K562 (cell line): ENCODE results near the gene TSSK1B. TPM values are rescaled to one million over a fixed set of nuclear protein-coding genes. Genes with fewer than 3 reads are reported as not detected.

Experiments
- ATAC-seq: fragments of 200-7000 bp; cut with Tn5 transposase; 3 replicates; pipeline ENCODE4 v1.9.1; 2020; ENCODE audit warnings: moderate library complexity
- BruUV-seq: library from RNA; stranded (reverse); fragments of 400-500 nt; replicated peaks from 2 replicates; lab custom pipeline; 2021; lab: Mats Ljungman, UMichigan
- CTCF ChIA-PET: fragments of 300-600 bp; formaldehyde crosslinking; extraction: SDS; loops from one replicate; lab custom pipeline; 2021; ENCODE audit warnings: low intra/inter-chr PET ratio; lab: Yijun Ruan, JAX
- POLR2A ChIA-PET: fragments of 300-600, 350-650 bp; sonication (Branson Sonifier 250); formaldehyde crosslinking; extraction: SDS; loops from one replicate; lab custom pipeline; 2021; ENCODE audit warnings: antibody characterized with exemption, inconsistent platforms; lab: Yijun Ruan, JAX
- DNase-seq, 4 experiments: peaks; one replicate each; pipeline versions ENCODE4 v3.0.0 to v3.0.0-alpha.2; 2011 to 2018; ENCODE audit warnings: low spot score in 3 of 4, mixed read lengths in 3 of 4; ENCODE audit errors: extremely low read depth in 1 of 4
- FAIRE-seq: peaks from 2 replicates; lab custom pipeline; 2011; peaks lifted over from hg19 to GRCh38; lab: Jason Lieb, UNC
- H2AFZ ChIP-seq: 2 replicates; pipeline ENCODE4 v1.6.0; 2011; ENCODE audit warnings: low read depth, low read length, control low read depth, inconsistent platforms
- H3K27ac ChIP-seq: fragments of 200-600 bp; 3 replicates; pipeline ENCODE4 v1.8.0; 2011; ENCODE audit warnings: low read depth, mild to moderate bottlenecking, control low read depth, inconsistent platforms, low read length, moderate library complexity, mixed read lengths; ENCODE audit errors: extremely low read depth
- H3K27me3 ChIP-seq, 2 experiments: fragments of 300-600 bp in 1 of 2; 2 replicates in 1 of 2; 3 replicates in 1 of 2; pipeline versions ENCODE4 v1.6.0 to v1.8.0; 2011; ENCODE audit warnings: inconsistent platforms in 2 of 2, low read length in 2 of 2, mild to moderate bottlenecking in 1 of 2, mixed read lengths in 1 of 2, moderate library complexity in 1 of 2; ENCODE audit not compliant: control insufficient read depth in 2 of 2, insufficient read depth in 2 of 2
- H3K36me3 ChIP-seq: fragments of 300-600 bp; 3 replicates; pipeline ENCODE4 v1.8.0; 2011; ENCODE audit warnings: mild to moderate bottlenecking, low read length, inconsistent platforms; ENCODE audit not compliant: control insufficient read depth, insufficient read depth
- H3K4me1 ChIP-seq, 2 experiments: fragments of 200-600 bp in 1 of 2; replicated peaks in 1 of 2; 2 replicates in 1 of 2; 3 replicates in 1 of 2; pipeline versions ENCODE4 v1.5.1 to v1.8.0; 2011; ENCODE audit warnings: inconsistent platforms in 2 of 2, low read length in 2 of 2, mild to moderate bottlenecking in 1 of 2, mixed read lengths in 1 of 2, moderate library complexity in 1 of 2; ENCODE audit not compliant: control insufficient read depth in 2 of 2, insufficient read depth in 2 of 2
- H3K4me2 ChIP-seq: 2 replicates; pipeline ENCODE4 v1.6.1; 2011; ENCODE audit warnings: low read length, control low read depth, inconsistent platforms, mixed read lengths; ENCODE audit not compliant: insufficient read depth
- H3K4me3 ChIP-seq: fragments of 200-600 bp; sonication (generic), shearing (Covaris generic); 2 replicates; pipeline ENCODE4 v1.5.1; 2016; ENCODE audit warnings: control low read depth, inconsistent platforms
- H3K79me2 ChIP-seq: fragments of 200-600 bp; 3 replicates; pipeline ENCODE4 v1.8.0; 2011; ENCODE audit warnings: low read length, inconsistent platforms; ENCODE audit not compliant: control insufficient read depth, insufficient read depth
- H3K9ac ChIP-seq, 2 experiments: 2 replicates each; pipeline versions ENCODE4 v1.6.0 to v1.6.1; 2011; ENCODE audit warnings: low read depth in 2 of 2, low read length in 2 of 2, control low read depth in 1 of 2, inconsistent platforms in 1 of 2, mild to moderate bottlenecking in 1 of 2, mixed read lengths in 1 of 2; ENCODE audit not compliant: insufficient read depth in 1 of 2
- H3K9me1 ChIP-seq: one replicate; pipeline ENCODE4 v1.6.0; 2011; ENCODE audit warnings: inconsistent platforms, mild to moderate bottlenecking, low read length, moderate library complexity; ENCODE audit not compliant: control insufficient read depth, insufficient read depth
- H3K9me3 ChIP-seq: replicated peaks from 2 replicates; pipeline ENCODE4 v1.5.1; 2011; ENCODE audit warnings: low read depth, low read length, inconsistent platforms; ENCODE audit not compliant: control insufficient read depth, insufficient read depth
- H4K20me1 ChIP-seq: replicated peaks from 2 replicates; pipeline ENCODE4 v1.6.1; 2011; ENCODE audit warnings: low read length, inconsistent platforms, mixed read lengths; ENCODE audit not compliant: control insufficient read depth, insufficient read depth
- CTCFL ChIP-seq: IDR thresholded peaks from 2 replicates; pipeline ENCODE4 v1.6.1; 2011; ENCODE audit warnings: borderline replicate concordance, low read depth, mild to moderate bottlenecking, moderate library complexity, low read length; ENCODE audit not compliant: insufficient read depth, poor library complexity, severe bottlenecking
- FOS ChIP-seq: IDR thresholded peaks from 3 replicates; pipeline ENCODE4 v1.6.1; 2011; ENCODE audit not compliant: insufficient read length; ENCODE audit errors: extremely low read depth
- HDAC8 ChIP-seq: fragments of 450-650 bp; IDR thresholded peaks from 2 replicates; pipeline ENCODE4 v1.6.1; 2016; ENCODE audit warnings: mild to moderate bottlenecking, missing genetic modification characterization, moderate library complexity, missing compliant biosample characterization
- JUND ChIP-seq, 2 experiments: IDR thresholded peaks; 2 replicates in 1 of 2; 3 replicates in 1 of 2; pipeline ENCODE4 v1.6.1; 2011; ENCODE audit warnings: borderline replicate concordance in 2 of 2, low read depth in 2 of 2, low read length in 2 of 2, improper control_type of control experiment in 1 of 2, missing biosample characterization in 1 of 2, missing genetic modification characterization in 1 of 2, missing genetic modification reagents in 1 of 2
- PTTG1 ChIP-seq: fragments of 450-650 bp; IDR thresholded peaks from 2 replicates; pipeline ENCODE4 v1.6.1; 2016; ENCODE audit warnings: low read depth, mild to moderate bottlenecking, missing genetic modification characterization, missing compliant biosample characterization
- RCOR1 ChIP-seq, 2 experiments: IDR thresholded peaks; 2 replicates each; pipeline ENCODE4 v1.6.1; 2012; ENCODE audit warnings: low read depth in 2 of 2, low read length in 2 of 2, borderline replicate concordance in 1 of 2, improper control_type of control experiment in 1 of 2
- RFX5 ChIP-seq: IDR thresholded peaks from 2 replicates; pipeline ENCODE4 v1.6.1; 2011; ENCODE audit warnings: low read depth, mild to moderate bottlenecking, improper control_type of control experiment, low read length
- RHOXF2B ChIP-seq: fragments of 250-450 bp; sonication (Bioruptor Pico); conservative IDR thresholded peaks from 2 replicates; pipeline ENCODE4 v1.5.1; 2021
- TAF9B ChIP-seq: fragments of 450-650 bp; IDR thresholded peaks from 2 replicates; pipeline ENCODE4 v1.6.1; 2018; ENCODE audit warnings: mild to moderate bottlenecking; ENCODE audit not compliant: partially characterized antibody
- TAL1 ChIP-seq: fragments of 450-650 bp; IDR thresholded peaks from 2 replicates; pipeline ENCODE4 v1.6.1; 2016; ENCODE audit warnings: mild to moderate bottlenecking
- TOE1 ChIP-seq, 2 experiments: fragments of 450-650 bp in 1 of 2; sonication (generic) in 1 of 2; formaldehyde crosslinking in 1 of 2; IDR thresholded peaks; 2 replicates each; pipeline versions ENCODE4 v1.7.1 to v1.8.0; 2016 to 2022; ENCODE audit warnings: borderline replicate concordance in 2 of 2, mild to moderate bottlenecking in 2 of 2, antibody characterized with exemption in 1 of 2, inconsistent platforms in 1 of 2, low read depth in 1 of 2, missing genetic modification reagents in 1 of 2, moderate library complexity in 1 of 2
- ZNF740 ChIP-seq, 3 experiments: fragments of 200-800 bp in 1 of 3; sonication (Bioruptor generic) in 1 of 3; sonication (generic) in 1 of 3; formaldehyde crosslinking in 1 of 3; IDR thresholded peaks; 2 replicates each; pipeline versions ENCODE4 v1.6.1 to v1.8.0; 2016 to 2022; ENCODE audit warnings: mild to moderate bottlenecking in 2 of 3, missing compliant biosample characterization in 2 of 3, missing genetic modification characterization in 2 of 3, missing genetic modification reagents in 1 of 3
- in situ Hi-C: fragments of 300-500 bp; cut with MboI; formaldehyde crosslinking; loops from 4 replicates; pipeline ENCODE4 v1.15.0; 2018; ENCODE audit warnings: inconsistent platforms, mixed read lengths
- intact Hi-C: fragments of 100-400 bp; cut with micrococcal nuclease; formaldehyde crosslinking; loops from 2 replicates; pipeline ENCODE4 v1.14.2; 2022
- polyA plus RNA-seq, 8 experiments: library from polyadenylated mRNA; depleted of rRNA in 4 of 8; stranded (reverse) in 5 of 8; unstranded in 3 of 8; fragments of >200 nt; fragmentation: Nextera tagmentation in 2 of 8; fragmentation: Illumina TruSeq in 1 of 8; extraction: Ambion mirVana in 2 of 8; extraction: Trizol in 1 of 8; gene quantifications; 2 replicates each; pipeline versions ENCODE4 v1.2.1 to v1.2.3, GENCODE V29; 2011 to 2014; ENCODE audit warnings: inconsistent platforms in 1 of 8, missing spikeins in 1 of 8
- total RNA-seq, 7 experiments: library from RNA; depleted of rRNA in 6 of 7; stranded (reverse); fragments of >200 nt in 6 of 7; fragmentation: Illumina TruSeq in 2 of 7; extraction: Trizol in 2 of 7; gene quantifications; 2 replicates each; pipeline versions ENCODE4 v1.2.1 to v1.2.3, GENCODE V29; 2011 to 2021; ENCODE audit warnings: low replicate concordance in 1 of 7
- TF ChIP-seq, protein P1 (sequence below): conservative IDR thresholded peaks from 2 replicates; pipeline ENCODE4 v1.6.1; 2011; ENCODE audit warnings: low read depth, mild to moderate bottlenecking, low read length; ENCODE audit not compliant: control insufficient read depth

TSSK1B gene
- total and polyA plus RNA-seq, 9 of the 15 experiments (the other 6 are each of a cell fraction or from before 2014, with no cell fraction given): not detected

GRCh38 chr5:113474100-113474728, 39.4 kb upstream of the TSSK1B start (continued):
- no peak for TF ChIP-seq JUND (IDR thresholded peaks at IDR 0.05; ENCODE audit: borderline replicate concordance, low read depth, low read length)
- TF ChIP-seq JUND (tag; IDR thresholded peaks at IDR 0.05; ENCODE audit: borderline replicate concordance, low read depth, low read length): peak; percentile 8; the same call in 1 of the 3 replicates
- TF ChIP-seq, protein P1, sequence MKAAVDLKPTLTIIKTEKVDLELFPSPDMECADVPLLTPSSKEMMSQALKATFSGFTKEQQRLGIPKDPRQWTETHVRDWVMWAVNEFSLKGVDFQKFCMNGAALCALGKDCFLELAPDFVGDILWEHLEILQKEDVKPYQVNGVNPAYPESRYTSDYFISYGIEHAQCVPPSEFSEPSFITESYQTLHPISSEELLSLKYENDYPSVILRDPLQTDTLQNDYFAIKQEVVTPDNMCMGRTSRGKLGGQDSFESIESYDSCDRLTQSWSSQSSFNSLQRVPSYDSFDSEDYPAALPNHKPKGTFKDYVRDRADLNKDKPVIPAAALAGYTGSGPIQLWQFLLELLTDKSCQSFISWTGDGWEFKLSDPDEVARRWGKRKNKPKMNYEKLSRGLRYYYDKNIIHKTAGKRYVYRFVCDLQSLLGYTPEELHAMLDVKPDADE: 0 out of 2 replicates have a peak, but pooled peaks have one; percentile 51
- 0 out of 4 replicates have a peak, but pooled peaks of 1 of the 2 experiments have one; percentile 45 for TF ChIP-seq RCOR1 (IDR thresholded peaks at IDR 0.05; ENCODE audit: borderline replicate concordance in 1 of 2, low read depth in 2 of 2, low read length in 2 of 2)
- TF ChIP-seq ZNF740 (CRISPR knock-in tag; IDR thresholded peaks at IDR 0.05): no peak
- TF ChIP-seq ZNF740 (tag; IDR thresholded peaks at IDR 0.05): no peak
- TF ChIP-seq RHOXF2B (CRISPR knock-in tag): no peak
- TF ChIP-seq TAL1: peak; percentile 87
- TF ChIP-seq, all 486 proteins: peak for 47

- H3K79me2 ChIP-seq: no peaks in the 10 kb centered on the region
- no peak overlapping the region for H3K27ac ChIP-seq
- H3K36me3 ChIP-seq: no peaks in the 10 kb centered on the region
- intact Hi-C loops: no loop called here
- H3K4me1 ChIP-seq: no peaks in the 10 kb centered on the region
- ChIA-PET CTCF (no interaction called here), POLR2A (no interaction called here)
- in situ Hi-C loops: no loop called here
- ATAC-seq (no peak), FAIRE-seq (no peak), DNase-seq (no peak)
- peaks cover 0 to 3% of the 10 kb centered on the region in 2 experiments; a peak in 1 of 5 replicates for H3K27me3 ChIP-seq
- no peaks in the 10 kb centered on the region for H3K9me3 ChIP-seq
- no peak overlapping the region for H2AFZ ChIP-seq
- H4K20me1 ChIP-seq: no peaks in the 10 kb centered on the region
- no peaks in the 10 kb centered on the region for H3K9me1 ChIP-seq
- H3K4me2 ChIP-seq: no peak overlapping the region
- no TSS peak for BruUV-seq
- H3K9ac ChIP-seq: no peak overlapping the region
- H3K4me3 ChIP-seq: no peak overlapping the region
- TF ChIP-seq TAF9B (no peak), FOS (no peak), RFX5 (no peak), HDAC8 (tag) (no peak), CTCFL (no peak), TOE1 (IDR thresholded peaks at IDR 0.05; ENCODE audit: borderline replicate concordance) (no peak), TOE1 (CRISPR knock-in tag; IDR thresholded peaks at IDR 0.05; ENCODE audit: borderline replicate concordance, low read depth) (no peak), PTTG1 (tag) (no peak)
Observed at GRCh38 chr5:113463032-113463431, 28.2 kb upstream of the TSSK1B start.
